Activated CD8-positive, alpha-beta memory T cell treated with anti-CD3 and anti-CD28 coated beads, Interleukin-2, amount 50 U/mL, for 1 hour (primary cell): ENCODE data around the gene ZBTB7C.

Source experiments
- DNase-seq: peaks from one replicate; pipeline ENCODE4 v3.0.0-alpha.2; 2020; ENCODE audit errors: extremely low read depth

Gene ZBTB7C

GRCh38 chr18:48217258-48218250, 191.6 kb downstream of the ZBTB7C start:
- no peak for DNase-seq

- DNase-seq, result no peak
Measured at GRCh38 chr18:48216639-48217257, 192.4 kb downstream of the ZBTB7C start.

DNA sequence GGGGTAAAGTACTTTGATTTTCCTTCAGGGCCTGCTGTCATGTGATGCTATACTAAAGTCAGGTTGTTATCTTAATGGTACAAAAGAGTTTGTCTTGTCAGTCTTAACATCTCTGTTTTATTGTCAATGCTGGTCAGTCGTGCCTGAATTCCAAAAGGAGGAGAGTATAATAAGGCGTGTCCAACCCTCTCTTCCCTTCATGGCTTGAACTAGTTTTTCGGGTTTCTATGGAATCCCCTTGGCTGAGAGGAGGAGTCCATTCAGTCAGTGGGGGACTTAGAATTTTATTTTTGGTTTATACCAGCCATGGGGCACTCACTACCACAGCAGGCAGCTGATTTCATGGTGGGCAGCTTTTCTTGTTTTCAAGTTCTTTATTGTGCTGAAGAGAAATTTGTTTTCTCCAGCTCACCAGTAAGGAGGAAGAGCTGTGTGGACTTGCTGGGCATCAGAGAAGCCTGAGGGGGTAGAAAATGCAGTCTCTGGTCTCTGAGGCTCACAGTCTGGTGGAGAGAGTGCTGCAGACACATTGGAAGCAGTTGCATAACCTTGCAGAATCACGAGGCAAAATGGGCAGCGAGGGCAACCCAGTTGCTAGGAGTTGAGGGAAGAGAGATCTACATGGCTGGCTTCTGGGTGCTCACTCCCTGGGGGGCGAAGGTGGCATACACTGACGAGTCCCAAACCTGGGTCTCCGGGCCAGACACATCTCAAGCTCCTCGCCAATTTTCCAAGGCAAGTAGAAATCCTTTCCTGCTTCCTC, 193.1 kb downstream of the ZBTB7C start:
- DNase-seq, result no peak

GRCh38 chr18:48213791-48214190, 195.4 kb downstream of the ZBTB7C start:
- no peak for DNase-seq

- DNase-seq, result no peak
Measured at GRCh38 chr18:48208432-48209140, 200.6 kb downstream of the ZBTB7C start.

DNA sequence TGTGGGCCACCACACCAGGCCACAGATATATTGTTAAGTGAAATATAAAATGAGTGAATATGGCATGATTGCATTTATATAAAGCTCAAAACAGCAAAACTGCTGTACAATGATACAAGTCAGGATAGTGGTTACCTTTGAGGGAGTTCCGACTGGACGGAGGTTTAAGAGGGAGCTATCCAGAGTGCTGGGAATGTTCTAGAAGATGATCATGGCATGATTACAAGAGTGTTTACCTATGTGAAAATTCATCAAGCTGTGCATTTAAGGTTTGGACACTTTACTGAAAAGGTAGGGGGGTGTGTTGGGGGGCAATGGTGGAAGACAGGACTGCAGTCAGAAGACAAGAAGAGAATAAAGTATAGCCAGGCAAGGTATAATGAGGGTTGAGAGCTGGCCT, 201.4 kb downstream of the ZBTB7C start:
- DNase-seq, result no peak

- no peak for DNase-seq
Measured at GRCh38 chr18:48206887-48207286, 202.3 kb downstream of the ZBTB7C start.

DNA sequence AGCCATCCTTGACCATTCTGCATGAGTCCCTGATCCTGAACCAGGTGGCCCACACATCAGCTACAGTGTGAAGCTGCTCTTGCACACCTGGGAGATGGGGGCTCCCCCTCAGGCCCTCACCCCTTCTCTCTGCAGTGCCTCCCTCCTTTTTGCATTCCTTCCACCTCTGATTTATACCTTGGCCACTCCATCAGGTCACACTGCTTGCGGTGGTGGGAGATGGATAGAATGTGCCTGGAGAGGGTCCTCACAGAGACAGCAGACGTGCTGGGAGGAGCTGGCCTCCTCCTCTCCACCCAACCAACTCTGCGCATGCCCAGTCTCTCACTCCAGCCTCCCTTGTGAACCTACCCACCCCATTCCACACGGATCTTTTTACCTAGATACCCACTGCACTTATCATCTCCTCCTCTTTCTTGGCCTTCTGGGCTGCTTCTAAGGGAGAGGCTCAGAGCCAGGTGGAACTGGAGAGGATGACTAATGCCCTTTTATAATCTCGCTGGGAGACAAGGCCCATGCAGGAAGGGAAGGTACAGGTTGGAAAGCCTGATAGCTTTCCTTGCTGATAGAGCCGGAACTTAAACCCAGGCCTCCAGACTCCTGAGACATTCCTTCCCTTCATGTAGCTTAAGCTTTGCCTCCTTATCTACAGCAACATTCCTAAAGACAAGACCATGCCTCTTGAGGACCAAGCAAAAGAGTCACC, 205.1 kb downstream of the ZBTB7C start:
- no peak for DNase-seq

DNA sequence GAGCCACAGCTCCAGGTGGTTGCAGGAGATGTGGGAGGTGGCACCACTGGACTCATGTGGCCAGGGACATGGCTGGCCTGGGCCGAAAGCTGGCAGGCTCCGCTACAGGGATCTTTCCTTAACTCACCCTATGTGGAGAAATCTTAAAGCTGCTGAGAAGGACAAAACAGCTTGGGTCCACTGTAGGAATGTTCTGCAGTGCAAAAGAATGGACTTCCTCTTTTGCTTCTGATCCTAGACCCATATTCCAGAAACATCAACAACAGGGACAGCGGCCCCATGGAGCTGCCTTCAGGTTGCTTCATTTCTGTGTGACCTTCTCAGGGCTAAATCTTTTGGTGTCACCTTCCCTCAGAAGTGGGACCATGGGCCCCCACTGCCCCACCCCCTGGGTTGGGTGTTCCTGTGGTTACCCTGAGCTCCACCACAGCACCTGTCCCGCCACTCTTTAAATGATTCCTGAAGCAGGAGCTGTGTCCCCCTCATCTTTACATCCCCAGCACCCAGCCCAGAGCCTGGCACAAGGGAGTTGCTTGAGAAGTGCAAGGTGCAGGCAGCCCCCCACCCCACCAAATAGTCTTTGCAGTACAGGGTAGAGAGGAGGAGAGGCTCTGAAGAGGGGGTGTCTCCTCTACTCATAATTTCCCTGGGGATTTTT, 205.8 kb downstream of the ZBTB7C start:
- DNase-seq, result no peak

DNA sequence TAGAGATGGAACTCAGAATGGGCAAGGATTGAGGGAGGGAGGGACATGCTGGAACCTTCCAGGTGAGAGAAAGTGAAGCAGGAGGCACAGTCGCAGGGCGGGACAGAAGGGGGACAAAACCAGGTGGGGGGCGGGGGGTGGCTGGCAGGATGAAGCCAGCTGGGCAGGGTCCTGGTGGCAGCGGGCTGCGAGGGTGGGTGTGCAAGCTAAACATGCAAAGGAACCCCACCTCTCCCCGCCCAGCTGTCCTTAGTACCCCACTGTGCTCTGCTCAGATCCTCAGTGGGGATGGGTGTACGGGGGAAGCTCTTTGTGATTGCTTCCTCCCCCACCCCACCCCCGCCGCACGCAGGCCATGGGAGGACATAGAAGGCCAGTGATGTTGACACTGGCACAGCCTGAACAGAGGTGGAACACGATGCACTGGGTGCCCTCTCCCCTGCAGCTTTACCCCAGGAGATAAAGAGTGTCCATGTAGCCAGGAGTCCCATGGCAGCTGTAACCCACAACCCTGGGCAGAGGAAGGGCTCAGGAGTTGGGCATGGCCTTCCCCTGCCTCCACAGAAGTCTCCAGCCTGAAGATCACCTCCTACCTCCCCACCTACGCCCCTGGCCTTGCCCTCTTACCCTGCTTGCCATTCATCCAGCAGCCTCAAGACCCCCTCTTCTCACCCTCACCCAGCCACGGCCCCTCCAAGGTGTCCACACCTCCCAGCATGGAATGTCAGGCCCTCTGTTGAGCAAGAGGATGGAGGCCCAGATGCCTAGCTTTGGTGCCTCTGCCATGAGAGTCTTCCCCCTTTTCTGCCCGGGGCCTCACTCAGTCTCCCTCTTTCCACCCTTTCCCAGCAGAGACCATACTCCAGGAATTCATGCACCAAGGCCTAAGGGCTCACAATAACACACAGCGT, 206.6 kb downstream of the ZBTB7C start:
- DNase-seq, result no peak

DNA sequence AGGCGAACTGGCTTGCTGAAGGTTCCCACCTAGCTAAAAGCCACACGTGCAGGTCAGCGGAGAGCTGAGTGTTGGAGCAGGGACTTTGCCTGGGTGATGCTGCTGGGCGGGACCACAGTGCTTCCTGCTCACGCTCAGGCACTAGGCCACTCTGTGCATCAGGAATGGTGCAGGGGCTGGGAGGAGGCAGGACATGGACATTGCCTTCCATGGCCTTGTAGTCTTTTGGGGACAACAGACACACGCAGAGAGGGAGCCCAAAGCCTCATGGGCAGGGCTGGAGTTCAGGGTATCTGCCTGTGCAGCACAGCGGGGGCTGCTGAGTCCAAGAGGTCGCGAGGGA, 207.2 kb downstream of the ZBTB7C start:
- no peak for DNase-seq

- no peak for DNase-seq
Measured at GRCh38 chr18:48201337-48202005, 207.7 kb downstream of the ZBTB7C start.

- no peak for DNase-seq
Measured at GRCh38 chr18:48200631-48201336, 208.4 kb downstream of the ZBTB7C start.

- DNase-seq, result no peak
Measured at GRCh38 chr18:48199399-48199798, 209.8 kb downstream of the ZBTB7C start.

DNA sequence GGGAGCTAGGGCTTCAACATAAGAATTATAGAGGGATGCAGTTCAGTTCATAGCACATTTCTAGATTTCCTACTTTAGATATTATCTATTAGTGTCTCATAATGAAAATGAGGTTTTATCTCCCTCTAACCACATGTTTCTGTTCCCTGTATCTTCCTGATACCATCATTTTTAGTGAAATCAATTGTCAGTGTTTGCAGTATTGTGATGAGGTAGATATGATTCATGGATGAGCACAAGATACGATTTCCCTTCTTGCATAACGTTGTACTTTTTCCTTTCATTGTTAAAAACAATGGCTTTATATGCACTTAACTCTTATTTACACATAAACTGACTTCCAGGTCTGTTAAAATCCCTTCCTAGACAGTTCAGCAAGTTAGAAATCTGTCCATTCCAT, 211.4 kb downstream of the ZBTB7C start:
- no peak for DNase-seq

DNA sequence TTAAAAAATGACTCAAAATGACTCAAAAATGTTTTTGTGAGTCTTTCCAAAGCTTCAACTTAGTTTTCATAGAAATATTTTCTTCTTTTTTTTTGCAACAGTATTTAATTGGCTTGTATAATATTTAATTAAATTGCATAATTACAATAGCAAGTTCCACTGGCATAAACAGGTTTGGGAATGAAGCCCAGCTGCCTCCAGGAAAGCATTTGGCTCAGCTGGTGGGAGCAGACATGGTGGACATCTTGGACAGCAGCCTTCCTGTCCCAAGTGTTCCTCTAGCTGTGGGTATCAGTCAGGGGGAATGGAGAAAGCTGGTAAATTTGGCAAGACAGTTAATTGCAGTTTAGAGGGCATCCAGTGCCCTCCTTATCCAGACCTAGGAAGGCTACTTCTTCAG, 213.4 kb downstream of the ZBTB7C start:
- no peak for DNase-seq

DNA sequence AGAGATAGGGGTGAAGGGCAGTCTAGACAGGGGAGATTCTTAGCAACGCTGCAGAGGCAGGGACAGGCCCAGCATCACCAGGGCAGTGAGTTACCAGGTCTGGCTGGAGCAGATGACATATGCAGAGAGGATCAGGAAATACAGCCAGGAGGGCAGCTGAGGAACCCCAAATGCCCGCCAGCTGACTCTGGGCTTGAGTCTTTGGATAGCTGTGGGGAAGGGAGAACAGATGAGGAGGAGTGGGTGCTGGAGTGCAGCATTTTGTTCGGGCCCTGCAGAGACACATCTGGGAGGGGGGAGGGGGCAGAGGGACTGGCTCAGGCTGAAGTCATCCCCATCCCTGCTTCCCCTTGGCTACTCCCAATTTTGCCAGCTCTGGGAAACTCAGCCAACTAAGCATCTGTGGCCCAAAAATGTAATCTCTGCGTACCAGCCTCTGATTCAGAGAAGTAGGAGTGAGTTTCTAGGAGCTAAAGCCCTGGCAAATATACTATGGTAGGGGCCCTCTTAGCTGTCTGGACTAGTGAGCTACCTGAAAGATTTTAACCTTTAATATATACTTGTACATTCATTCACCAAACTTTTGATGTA, 214.5 kb downstream of the ZBTB7C start:
- no peak for DNase-seq
